Measurements from ENCODE around the gene RIMBP2. TPM values are rescaled to one million over a fixed set of nuclear protein-coding genes. Genes with fewer than 3 reads are reported as not detected.

Gene RIMBP2
- total RNA-seq, 4 donors from 2014 or later, result 0.83 to 1.8 (median 1.4) TPM

- no peak for DNase-seq (ENCODE audit: extremely low spot score)
- WGBS, result 90% methylated on average over 3 of the region's 3 CpGs
- no peak overlapping the region for H3K4me3 ChIP-seq
Measured at GRCh38 chr12:130549361-130549760, 166.7 kb downstream of the RIMBP2 start.

DNA sequence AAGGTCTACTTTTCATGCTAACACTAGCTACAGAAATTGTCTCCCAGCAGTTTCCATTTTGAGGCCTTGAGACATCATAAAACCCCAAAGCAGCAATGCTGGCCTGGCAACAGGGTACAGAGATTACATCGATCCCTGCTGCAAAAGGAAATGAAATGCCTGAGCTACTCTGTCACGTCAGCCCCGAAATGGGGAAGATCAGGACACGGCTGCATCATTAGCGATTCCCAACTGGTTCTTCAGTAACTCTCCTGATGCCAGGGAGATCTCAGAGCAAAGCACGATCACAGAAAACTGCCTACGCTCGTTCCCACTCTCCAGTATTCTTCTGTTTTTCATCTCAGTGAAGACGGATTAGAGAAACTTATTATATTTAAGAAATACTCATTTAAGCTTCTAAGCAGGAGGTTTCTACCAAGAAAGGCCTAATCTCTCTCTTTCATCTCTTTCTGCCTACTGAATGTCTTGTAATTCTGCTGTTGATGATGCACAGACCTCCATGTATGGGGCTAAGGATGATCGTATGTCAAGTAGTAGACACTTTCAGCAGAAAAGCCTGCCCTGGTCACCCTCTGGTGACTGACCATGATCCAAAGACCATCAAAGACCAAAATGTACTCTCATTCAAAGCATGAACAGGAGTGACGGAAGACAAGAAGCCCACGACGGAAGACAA, 168.5 kb downstream of the RIMBP2 start:
- 83% methylated on average over 13 of the region's 13 CpGs for WGBS
- DNase-seq (ENCODE audit: extremely low spot score), result no peak
- Histone ChIP-seq H3K27ac (replicated peaks in 1 of 4) (no peak overlapping the region), H3K4me3 (no peak overlapping the region), H3K9me3 (peaks cover 0 to 21% (median 4%) of the 10 kb centered on the region in 4 donors), H3K36me3 (no peaks in the 10 kb centered on the region), H3K4me1 (no peaks in the 10 kb centered on the region), H3K27me3 (no peaks in the 10 kb centered on the region)
- intact Hi-C loops (cut with DNase I), result no loop called here
- TF ChIP-seq POLR2A (IDR thresholded peaks at IDR 0.05; ENCODE audit: low read depth) (no peak), CTCF (IDR thresholded peaks at IDR 0.05) (no peak), POLR2AphosphoS5 (IDR thresholded peaks at IDR 0.05) (no peak), EP300 (IDR thresholded peaks at IDR 0.05) (no peak)

More at GRCh38 chr12:130549361-130549760, 166.7 kb downstream of the RIMBP2 start:
- no peaks in the 10 kb centered on the region for H3K27me3 ChIP-seq
- TF ChIP-seq POLR2A (IDR thresholded peaks at IDR 0.05; ENCODE audit: low read depth) (no peak), CTCF (IDR thresholded peaks at IDR 0.05) (no peak)
- no peaks in the 10 kb centered on the region for H3K4me1 ChIP-seq
- no peak overlapping the region for H3K27ac ChIP-seq (replicated peaks in 1 of 4)
- H3K9me3 ChIP-seq, result peaks cover 0 to 21% (median 4%) of the 10 kb centered on the region in 4 donors
- intact Hi-C loops (cut with DNase I), result no loop called here
- H3K36me3 ChIP-seq, result no peaks in the 10 kb centered on the region

DNA sequence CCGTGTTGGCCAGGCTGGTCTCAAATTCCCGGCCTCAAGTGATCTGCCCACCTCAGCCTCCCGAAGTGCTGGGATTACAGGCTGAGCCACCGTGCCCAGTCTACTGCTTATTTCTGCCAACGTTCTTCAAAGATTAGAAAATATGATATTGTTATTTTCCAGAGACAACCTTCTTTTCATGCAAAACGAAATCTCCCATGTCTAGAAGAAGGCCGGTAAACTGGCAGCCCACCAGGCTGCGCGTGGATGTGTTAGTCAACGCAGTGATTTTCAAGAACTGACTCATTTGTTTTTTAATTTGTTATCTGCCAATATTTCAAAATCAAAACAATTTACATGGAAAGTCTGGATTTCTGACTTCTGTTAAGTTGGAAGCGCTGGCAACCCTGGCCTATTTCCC, 169.6 kb downstream of the RIMBP2 start:
- intact Hi-C loops (cut with DNase I), result no loop called here
- H3K27me3 ChIP-seq, result no peaks in the 10 kb centered on the region

DNA sequence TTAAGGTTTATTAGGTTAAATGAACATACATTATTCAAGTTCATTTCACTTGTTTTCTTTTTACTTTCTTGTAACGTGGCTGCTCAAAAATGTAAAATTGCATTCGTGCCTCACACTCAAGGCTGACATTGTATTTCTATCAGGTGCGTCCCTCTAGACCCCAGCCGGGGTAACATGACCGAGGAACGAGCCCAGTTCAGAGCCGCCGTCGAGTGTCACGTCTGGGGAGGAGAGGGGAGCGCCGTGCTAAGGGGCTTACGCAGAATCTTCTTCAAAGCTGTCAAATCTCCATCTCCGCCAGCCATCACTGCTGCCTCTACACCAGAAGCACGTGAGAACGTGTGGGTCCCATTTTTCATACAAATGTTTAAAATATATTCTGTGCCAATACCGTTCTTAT, 170.6 kb downstream of the RIMBP2 start:
- H3K36me3 ChIP-seq, result no peaks in the 10 kb centered on the region
- intact Hi-C loops (cut with DNase I), result no loop called here
- H3K4me3 ChIP-seq, result no peak overlapping the region
- H3K27ac ChIP-seq (replicated peaks in 1 of 4), result no peak overlapping the region
- TF ChIP-seq CTCF (IDR thresholded peaks at IDR 0.05) (no peak), POLR2A (IDR thresholded peaks at IDR 0.05; ENCODE audit: low read depth) (no peak), EP300 (IDR thresholded peaks at IDR 0.05) (no peak), POLR2AphosphoS5 (IDR thresholded peaks at IDR 0.05) (no peak)
- no peaks in the 10 kb centered on the region for H3K27me3 ChIP-seq
- 75% methylated on average over 17 of the region's 17 CpGs for WGBS
- no peaks in the 10 kb centered on the region for H3K4me1 ChIP-seq
- DNase-seq (ENCODE audit: extremely low spot score), result no peak
- peaks cover 0 to 26% (median 3%) of the 10 kb centered on the region in 4 donors for H3K9me3 ChIP-seq

More for the DNA sequence above, 169.6 kb downstream of the RIMBP2 start:
- 95% methylated on average over 11 of the region's 11 CpGs for WGBS
- TF ChIP-seq CTCF (IDR thresholded peaks at IDR 0.05), result no peak
- no peak for TF ChIP-seq EP300 (IDR thresholded peaks at IDR 0.05)
- no peak for TF ChIP-seq POLR2AphosphoS5 (IDR thresholded peaks at IDR 0.05)
- TF ChIP-seq POLR2A (IDR thresholded peaks at IDR 0.05; ENCODE audit: low read depth), result no peak
- H3K9me3 ChIP-seq, result peaks cover 0 to 22% (median 4%) of the 10 kb centered on the region in 4 donors
- no peak overlapping the region for H3K27ac ChIP-seq (replicated peaks in 1 of 4)
- H3K4me3 ChIP-seq, result no peak overlapping the region
- H3K4me1 ChIP-seq, result no peaks in the 10 kb centered on the region
- no peaks in the 10 kb centered on the region for H3K36me3 ChIP-seq
- no peak for DNase-seq (ENCODE audit: extremely low spot score)

GRCh38 chr12:130540376-130540775, 175.7 kb downstream of the RIMBP2 start:
- DNase-seq (ENCODE audit: extremely low spot score), result no peak
- H3K9me3 ChIP-seq, result peaks cover 0 to 22% (median 3%) of the 10 kb centered on the region in 4 donors
- H3K4me3 ChIP-seq, result no peak overlapping the region
- H3K27me3 ChIP-seq, result no peaks in the 10 kb centered on the region
- intact Hi-C loops (cut with DNase I), result no loop called here
- TF ChIP-seq EP300 (IDR thresholded peaks at IDR 0.05) (no peak), POLR2A (IDR thresholded peaks at IDR 0.05; ENCODE audit: low read depth) (no peak), POLR2AphosphoS5 (IDR thresholded peaks at IDR 0.05) (no peak), CTCF (IDR thresholded peaks at IDR 0.05) (no peak)
- 85% methylated on average over 6 of the region's 6 CpGs for WGBS
- H3K27ac ChIP-seq (replicated peaks in 1 of 4), result no peak overlapping the region
- H3K36me3 ChIP-seq, result no peaks in the 10 kb centered on the region
- H3K4me1 ChIP-seq, result no peaks in the 10 kb centered on the region
